ENCODE data around the gene MISP. TPM values are rescaled to one million over a fixed set of nuclear protein-coding genes. Genes with fewer than 3 reads are reported as not detected.

The MISP gene
- total and polyA plus RNA-seq, 10 of the 15 experiments (the other 5 are each of a cell fraction or from before 2014, with no cell fraction given): not detected

- TF ChIP-seq, protein P1, sequence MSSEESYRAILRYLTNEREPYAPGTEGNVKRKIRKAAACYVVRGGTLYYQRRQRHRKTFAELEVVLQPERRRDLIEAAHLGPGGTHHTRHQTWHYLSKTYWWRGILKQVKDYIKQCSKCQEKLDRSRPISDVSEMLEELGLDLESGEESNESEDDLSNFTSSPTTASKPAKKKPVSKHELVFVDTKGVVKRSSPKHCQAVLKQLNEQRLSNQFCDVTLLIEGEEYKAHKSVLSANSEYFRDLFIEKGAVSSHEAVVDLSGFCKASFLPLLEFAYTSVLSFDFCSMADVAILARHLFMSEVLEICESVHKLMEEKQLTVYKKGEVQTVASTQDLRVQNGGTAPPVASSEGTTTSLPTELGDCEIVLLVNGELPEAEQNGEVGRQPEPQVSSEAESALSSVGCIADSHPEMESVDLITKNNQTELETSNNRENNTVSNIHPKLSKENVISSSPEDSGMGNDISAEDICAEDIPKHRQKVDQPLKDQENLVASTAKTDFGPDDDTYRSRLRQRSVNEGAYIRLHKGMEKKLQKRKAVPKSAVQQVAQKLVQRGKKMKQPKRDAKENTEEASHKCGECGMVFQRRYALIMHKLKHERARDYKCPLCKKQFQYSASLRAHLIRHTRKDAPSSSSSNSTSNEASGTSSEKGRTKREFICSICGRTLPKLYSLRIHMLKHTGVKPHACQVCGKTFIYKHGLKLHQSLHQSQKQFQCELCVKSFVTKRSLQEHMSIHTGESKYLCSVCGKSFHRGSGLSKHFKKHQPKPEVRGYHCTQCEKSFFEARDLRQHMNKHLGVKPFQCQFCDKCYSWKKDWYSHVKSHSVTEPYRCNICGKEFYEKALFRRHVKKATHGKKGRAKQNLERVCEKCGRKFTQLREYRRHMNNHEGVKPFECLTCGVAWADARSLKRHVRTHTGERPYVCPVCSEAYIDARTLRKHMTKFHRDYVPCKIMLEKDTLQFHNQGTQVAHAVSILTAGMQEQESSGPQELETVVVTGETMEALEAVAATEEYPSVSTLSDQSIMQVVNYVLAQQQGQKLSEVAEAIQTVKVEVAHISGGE (CRISPR knock-in tag; IDR thresholded peaks at IDR 0.05): peak; percentile 49; the same call in 1 of the 2 replicates
- TF ChIP-seq IKZF1 (conservative IDR thresholded peaks at IDR 0.05) (peak; percentile 96), EED (IDR thresholded peaks at IDR 0.05; ENCODE audit: low read depth) (no peak), NR2C1 (IDR thresholded peaks at IDR 0.05) (peak; percentile 96), HCFC1 (IDR thresholded peaks at IDR 0.05; ENCODE audit: low read length) (peak; percentile 91), CEBPB (IDR thresholded peaks at IDR 0.05; ENCODE audit: borderline replicate concordance in 1 of 2, low read depth in 2 of 2, low read length in 2 of 2) (no peak), TBL1XR1 (IDR thresholded peaks at IDR 0.05; ENCODE audit: low read depth, low read length) (peak; percentile 41), ZNF622 (IDR thresholded peaks at IDR 0.05) (no peak), NFXL1 (IDR thresholded peaks at IDR 0.05; ENCODE audit: borderline replicate concordance) (no peak), TCF3 (IDR thresholded peaks at IDR 0.05; ENCODE audit: borderline replicate concordance, insufficient read depth, low read depth, low read length) (0 out of 2 replicates have a peak, but pooled peaks have one; percentile 34), YY1 (IDR thresholded peaks at IDR 0.05; ENCODE audit: low read depth, low read length) (peak; percentile 97), FOS (IDR thresholded peaks at IDR 0.05; ENCODE audit: borderline replicate concordance, extremely low read depth, insufficient read length) (peak; percentile 80), CEBPZ (IDR thresholded peaks at IDR 0.05; ENCODE audit: low read depth, low read length) (peak; percentile 83), NFYA (IDR thresholded peaks at IDR 0.05; ENCODE audit: borderline replicate concordance, low read depth, low read length) (no peak; the same call in 1 of the 2 replicates), PAX5 (IDR thresholded peaks at IDR 0.05; ENCODE audit: borderline replicate concordance, low read depth, low read length) (peak; percentile 46; the same call in 1 of the 2 replicates), HDGF (IDR thresholded peaks at IDR 0.05) (peak; percentile 99)
- TF ChIP-seq, protein P2, sequence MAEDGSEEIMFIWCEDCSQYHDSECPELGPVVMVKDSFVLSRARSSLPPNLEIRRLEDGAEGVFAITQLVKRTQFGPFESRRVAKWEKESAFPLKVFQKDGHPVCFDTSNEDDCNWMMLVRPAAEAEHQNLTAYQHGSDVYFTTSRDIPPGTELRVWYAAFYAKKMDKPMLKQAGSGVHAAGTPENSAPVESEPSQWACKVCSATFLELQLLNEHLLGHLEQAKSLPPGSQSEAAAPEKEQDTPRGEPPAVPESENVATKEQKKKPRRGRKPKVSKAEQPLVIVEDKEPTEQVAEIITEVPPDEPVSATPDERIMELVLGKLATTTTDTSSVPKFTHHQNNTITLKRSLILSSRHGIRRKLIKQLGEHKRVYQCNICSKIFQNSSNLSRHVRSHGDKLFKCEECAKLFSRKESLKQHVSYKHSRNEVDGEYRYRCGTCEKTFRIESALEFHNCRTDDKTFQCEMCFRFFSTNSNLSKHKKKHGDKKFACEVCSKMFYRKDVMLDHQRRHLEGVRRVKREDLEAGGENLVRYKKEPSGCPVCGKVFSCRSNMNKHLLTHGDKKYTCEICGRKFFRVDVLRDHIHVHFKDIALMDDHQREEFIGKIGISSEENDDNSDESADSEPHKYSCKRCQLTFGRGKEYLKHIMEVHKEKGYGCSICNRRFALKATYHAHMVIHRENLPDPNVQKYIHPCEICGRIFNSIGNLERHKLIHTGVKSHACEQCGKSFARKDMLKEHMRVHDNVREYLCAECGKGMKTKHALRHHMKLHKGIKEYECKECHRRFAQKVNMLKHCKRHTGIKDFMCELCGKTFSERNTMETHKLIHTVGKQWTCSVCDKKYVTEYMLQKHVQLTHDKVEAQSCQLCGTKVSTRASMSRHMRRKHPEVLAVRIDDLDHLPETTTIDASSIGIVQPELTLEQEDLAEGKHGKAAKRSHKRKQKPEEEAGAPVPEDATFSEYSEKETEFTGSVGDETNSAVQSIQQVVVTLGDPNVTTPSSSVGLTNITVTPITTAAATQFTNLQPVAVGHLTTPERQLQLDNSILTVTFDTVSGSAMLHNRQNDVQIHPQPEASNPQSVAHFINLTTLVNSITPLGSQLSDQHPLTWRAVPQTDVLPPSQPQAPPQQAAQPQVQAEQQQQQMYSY (CRISPR knock-in tag; IDR thresholded peaks at IDR 0.05): peak; percentile 82
- TF ChIP-seq, protein P3, sequence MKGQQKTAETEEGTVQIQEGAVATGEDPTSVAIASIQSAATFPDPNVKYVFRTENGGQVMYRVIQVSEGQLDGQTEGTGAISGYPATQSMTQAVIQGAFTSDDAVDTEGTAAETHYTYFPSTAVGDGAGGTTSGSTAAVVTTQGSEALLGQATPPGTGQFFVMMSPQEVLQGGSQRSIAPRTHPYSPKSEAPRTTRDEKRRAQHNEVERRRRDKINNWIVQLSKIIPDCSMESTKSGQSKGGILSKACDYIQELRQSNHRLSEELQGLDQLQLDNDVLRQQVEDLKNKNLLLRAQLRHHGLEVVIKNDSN (IDR thresholded peaks at IDR 0.05; ENCODE audit: borderline replicate concordance, extremely low read length, insufficient read depth, low read depth, low read length): peak; percentile 95
Observed at GRCh38 chr19:796692-797527, 46.0 kb downstream of the MISP start, which contains the start of gene PTBP1 (continued).

Measured in GM12878 (cell line).